22Rv1 (cell line): ENCODE data around the gene DCDC2B.

Experiments used
- CTCF ChIP-seq: fragments of 450-650 bp; IDR thresholded peaks from 2 replicates; pipeline ENCODE4 v1.5.1; 2017; ENCODE audit warnings: mild to moderate bottlenecking
- ZFX ChIP-seq: fragments of 450-650 bp; IDR thresholded peaks from 2 replicates; pipeline ENCODE4 v1.6.1; 2017; ENCODE audit warnings: antibody characterized with exemption, borderline replicate concordance

- TF ChIP-seq CTCF (no peak), ZFX (no peak)
Observed at GRCh38 chr1:32219022-32219421, 10.1 kb downstream of the DCDC2B start.
